PC-3 (cell line): Measurements from ENCODE around the gene TBC1D16. TPM values are rescaled to one million over a fixed set of nuclear protein-coding genes. Genes with fewer than 3 reads are reported as not detected.

Experiments
- ATAC-seq: fragments of 200-7000 bp; cut with Tn5 transposase; 2 replicates; pipeline ENCODE4 v1.9.1; 2020; ENCODE audit warnings: mild to moderate bottlenecking, moderate library complexity
- BruUV-seq: library from RNA; stranded (reverse); fragments of 400-500 nt; replicated peaks from 2 replicates; lab custom pipeline; 2021; lab: Mats Ljungman, UMichigan
- CTCF ChIA-PET: fragments of 300-600 bp; sonication (Branson Sonifier 250); formaldehyde crosslinking; loops from one replicate; lab custom pipeline; 2022; ENCODE audit warnings: antibody characterized with exemption; lab: Charles Lee
- POLR2A ChIA-PET: fragments of 300-600 bp; sonication (Branson Sonifier 250); formaldehyde crosslinking; loops from one replicate; lab custom pipeline; 2022; ENCODE audit warnings: antibody characterized with exemption; ENCODE audit not compliant: unreplicated experiment; lab: Charles Lee
- DNase-seq: peaks from one replicate; pipeline ENCODE4 v3.0.0-alpha.2; 2015
- H2AFZ ChIP-seq: fragments of 300-600 bp; sonication (generic); 2 replicates; pipeline ENCODE4 v1.6.0; 2016; ENCODE audit warnings: antibody characterized with exemption, low read length
- H3F3A ChIP-seq: fragments of 300-600 bp; sonication (generic); one replicate; pipeline ENCODE4 v1.6.0; 2017; ENCODE audit warnings: antibody characterized with exemption, low read length, control low read depth, mild to moderate bottlenecking; ENCODE audit not compliant: unreplicated experiment
- H3K27ac ChIP-seq: fragments of 300-600 bp; sonication (generic); 2 replicates; pipeline ENCODE4 v1.5.1; 2016; ENCODE audit warnings: mild to moderate bottlenecking, low read length
- H3K27me3 ChIP-seq: fragments of 300-600 bp; sonication (generic); 2 replicates; pipeline ENCODE4 v1.6.1; 2016; ENCODE audit warnings: low read length, mixed read lengths
- H3K36me3 ChIP-seq: fragments of 300-600 bp; sonication (generic); 2 replicates; pipeline ENCODE4 v1.6.1; 2016; ENCODE audit warnings: low read depth, mixed run types, low read length, mixed read lengths
- H3K4me1 ChIP-seq: fragments of 300-600 bp; sonication (generic); 2 replicates; pipeline ENCODE4 v1.5.1; 2016; ENCODE audit warnings: low read length; ENCODE audit not compliant: insufficient read depth
- H3K4me2 ChIP-seq: fragments of 300-600 bp; sonication (generic); 2 replicates; pipeline ENCODE4 v1.6.0; 2016; ENCODE audit warnings: low read length
- H3K4me3 ChIP-seq: fragments of 300-600 bp; sonication (generic); 2 replicates; pipeline ENCODE4 v1.5.1; 2016; ENCODE audit warnings: mild to moderate bottlenecking, low read length, mixed read lengths
- H3K79me2 ChIP-seq: fragments of 300-600 bp; sonication (generic); 2 replicates; pipeline ENCODE4 v1.6.1; 2017; ENCODE audit warnings: low read length, mixed read lengths
- H3K9ac ChIP-seq: fragments of 300-600 bp; sonication (generic); 2 replicates; pipeline ENCODE4 v1.6.0; 2016; ENCODE audit warnings: mild to moderate bottlenecking, low read length
- H3K9me2 ChIP-seq: fragments of 300-600 bp; sonication (generic); replicated peaks from 2 replicates; pipeline ENCODE4 v1.6.1; 2016; ENCODE audit warnings: mixed run types, low read length, mixed read lengths
- H3K9me3 ChIP-seq: fragments of 300-600 bp; sonication (generic); 2 replicates; pipeline ENCODE4 v1.6.1; 2016; ENCODE audit warnings: low read length, mixed read lengths
- H4K20me1 ChIP-seq: fragments of 300-600 bp; sonication (generic); 2 replicates; pipeline ENCODE4 v1.6.1; 2016; ENCODE audit warnings: low read length, mixed read lengths
- EZH2 ChIP-seq: fragments of 300-600 bp; sonication (generic); IDR thresholded peaks from one replicate; pipeline ENCODE4 v1.6.1; 2017; ENCODE audit warnings: antibody characterized with exemption, mild to moderate bottlenecking, low read length; ENCODE audit not compliant: unreplicated experiment
- EZH2phosphoT487 ChIP-seq: fragments of 300-600 bp; sonication (generic); IDR thresholded peaks from 2 replicates; pipeline ENCODE4 v1.6.1; 2018; ENCODE audit warnings: mild to moderate bottlenecking, antibody characterized with exemption, low read length, borderline replicate concordance
- intact Hi-C: fragments of 100-400 bp; cut with micrococcal nuclease; formaldehyde crosslinking; loops from 2 replicates; pipeline ENCODE4 v1.9.0; 2023
- total RNA-seq: library from RNA; depleted of rRNA; stranded (reverse); fragments of >200 nt; gene quantifications from 2 replicates; pipeline ENCODE4 v1.2.3, GENCODE V29; 2014
- TF ChIP-seq, protein P1 (sequence below): fragments of 300-600 bp; sonication (generic); conservative IDR thresholded peaks from 2 replicates; pipeline ENCODE4 v1.5.1; 2017; ENCODE audit warnings: antibody characterized with exemption, low read depth, mild to moderate bottlenecking, low read length

Gene TBC1D16
- total RNA-seq, 1 experiment from 2014 or later, result 23.7 TPM

DNA sequence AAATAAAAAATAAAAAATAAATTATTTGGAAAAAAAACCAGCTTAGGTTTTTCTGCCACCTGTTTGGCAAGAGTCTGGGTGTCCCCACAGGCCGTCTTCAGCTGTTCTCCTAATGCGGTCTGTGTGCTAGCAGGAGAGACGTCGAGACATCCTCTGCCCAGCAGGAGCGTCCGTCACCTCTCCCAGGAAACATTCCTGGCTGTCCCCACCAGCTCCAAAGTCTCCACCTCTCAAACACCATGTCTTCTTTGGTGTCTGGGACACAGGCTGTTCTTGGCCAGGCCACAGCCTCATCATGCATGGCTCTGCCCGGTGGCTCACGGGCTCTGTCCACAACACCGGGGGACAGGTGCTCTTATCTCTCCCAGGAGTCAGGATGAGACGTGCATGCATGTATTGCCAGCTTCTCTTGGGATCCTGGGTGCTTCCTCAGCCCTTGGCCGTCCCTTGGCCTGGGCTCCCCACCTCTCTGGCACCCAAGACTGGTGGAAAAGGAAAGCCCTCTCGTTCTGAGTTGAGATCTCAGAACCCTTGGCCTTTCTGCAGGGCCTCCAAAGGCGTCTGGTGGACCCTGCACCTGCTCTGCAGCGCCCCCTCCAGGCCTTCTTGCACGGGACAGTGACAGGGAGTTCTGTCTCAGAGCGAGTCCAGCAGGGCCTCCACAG, 111.6 kb downstream of the TBC1D16 start:
- CTCF ChIA-PET, result interaction anchor here (0.5 to 0.6 kb wide), 2 partner anchors 72 to 77 kb away, joined by 3 read pairs; no protein-coding TSS in a partner anchor

DNA sequence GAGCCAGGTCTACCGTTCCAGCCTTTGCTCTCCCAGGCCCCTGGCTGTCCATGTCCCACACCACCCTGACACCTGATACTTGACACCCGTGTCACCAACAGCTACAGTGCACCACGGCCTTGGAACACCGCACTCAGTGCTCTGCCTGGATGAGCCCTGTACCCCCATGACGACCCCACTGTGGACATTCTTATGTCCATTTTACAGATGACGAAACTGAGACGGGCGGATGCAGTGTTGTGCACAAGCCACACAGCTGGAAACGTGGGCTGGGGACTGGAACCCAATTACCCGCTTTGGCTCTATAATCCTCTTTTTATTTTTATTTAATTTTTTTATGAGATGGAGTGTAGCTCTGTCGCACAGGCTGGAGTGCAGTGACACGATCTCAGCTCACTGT, 112.9 kb downstream of the TBC1D16 start:
- POLR2A ChIA-PET, result interaction anchor here (0.7 kb wide), 1 partner anchor 10 kb away, joined by 3 read pairs; no protein-coding TSS in a partner anchor
- no peak overlapping the region for H3K9ac ChIP-seq

More for the DNA sequence above, 111.6 kb downstream of the TBC1D16 start:
- Histone ChIP-seq H4K20me1 (no peaks in the 10 kb centered on the region), H3K79me2 (no peaks in the 10 kb centered on the region), H2AFZ (no peak overlapping the region), H3K4me2 (no peak overlapping the region), H3K27ac (no peak overlapping the region), H3K36me3 (no peaks in the 10 kb centered on the region), H3K9ac (no peak overlapping the region), H3F3A (no peaks in the 10 kb centered on the region), H3K4me3 (no peak overlapping the region), H3K4me1 (peaks cover 19% of the 10 kb centered on the region), H3K27me3 (peaks cover 2% of the 10 kb centered on the region; the same call in 1 of the 2 replicates), H3K9me3 (no peaks in the 10 kb centered on the region), H3K9me2 (no peaks in the 10 kb centered on the region)
- intact Hi-C loops, result loop anchor here (2.0 kb wide), 2 partner anchors 49 to 85 kb away; partner anchors contain the start of gene CBX4
- TF ChIP-seq EZH2phosphoT487, result no peak
- TF ChIP-seq, protein P1, sequence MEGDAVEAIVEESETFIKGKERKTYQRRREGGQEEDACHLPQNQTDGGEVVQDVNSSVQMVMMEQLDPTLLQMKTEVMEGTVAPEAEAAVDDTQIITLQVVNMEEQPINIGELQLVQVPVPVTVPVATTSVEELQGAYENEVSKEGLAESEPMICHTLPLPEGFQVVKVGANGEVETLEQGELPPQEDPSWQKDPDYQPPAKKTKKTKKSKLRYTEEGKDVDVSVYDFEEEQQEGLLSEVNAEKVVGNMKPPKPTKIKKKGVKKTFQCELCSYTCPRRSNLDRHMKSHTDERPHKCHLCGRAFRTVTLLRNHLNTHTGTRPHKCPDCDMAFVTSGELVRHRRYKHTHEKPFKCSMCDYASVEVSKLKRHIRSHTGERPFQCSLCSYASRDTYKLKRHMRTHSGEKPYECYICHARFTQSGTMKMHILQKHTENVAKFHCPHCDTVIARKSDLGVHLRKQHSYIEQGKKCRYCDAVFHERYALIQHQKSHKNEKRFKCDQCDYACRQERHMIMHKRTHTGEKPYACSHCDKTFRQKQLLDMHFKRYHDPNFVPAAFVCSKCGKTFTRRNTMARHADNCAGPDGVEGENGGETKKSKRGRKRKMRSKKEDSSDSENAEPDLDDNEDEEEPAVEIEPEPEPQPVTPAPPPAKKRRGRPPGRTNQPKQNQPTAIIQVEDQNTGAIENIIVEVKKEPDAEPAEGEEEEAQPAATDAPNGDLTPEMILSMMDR, result peak; percentile 81
- BruUV-seq, result no TSS peak
- POLR2A ChIA-PET, result no interaction called here
- no peak for ATAC-seq
- peak; percentile 52 for DNase-seq

More for the DNA sequence above, 112.9 kb downstream of the TBC1D16 start:
- no peak overlapping the region for H2AFZ ChIP-seq
- intact Hi-C loops, result no loop called here
- H3F3A ChIP-seq, result no peaks in the 10 kb centered on the region
- DNase-seq (no peak), ATAC-seq (no peak)
- H3K36me3 ChIP-seq, result no peaks in the 10 kb centered on the region
- H3K4me2 ChIP-seq, result no peak overlapping the region
- H3K9me3 ChIP-seq, result no peaks in the 10 kb centered on the region
- no peak overlapping the region for H3K27ac ChIP-seq
- no peaks in the 10 kb centered on the region for H4K20me1 ChIP-seq
- H3K4me3 ChIP-seq, result no peak overlapping the region
- no peaks in the 10 kb centered on the region for H3K79me2 ChIP-seq
- TF ChIP-seq, protein P1, result no peak
- TF ChIP-seq EZH2phosphoT487 (no peak), EZH2 (no peak)
- H3K27me3 ChIP-seq, result no peaks in the 10 kb centered on the region
- BruUV-seq, result no TSS peak
- peaks cover 29% of the 10 kb centered on the region for H3K4me1 ChIP-seq
- CTCF ChIA-PET, result no interaction called here
- H3K9me2 ChIP-seq, result no peaks in the 10 kb centered on the region
